22Rv1 (cell line): Measurements from ENCODE around the gene NFYC.

Experiments
- CTCF ChIP-seq: fragments of 450-650 bp; IDR thresholded peaks from 2 replicates; pipeline ENCODE4 v1.5.1; 2017; ENCODE audit warnings: mild to moderate bottlenecking
- ZFX ChIP-seq: fragments of 450-650 bp; IDR thresholded peaks from 2 replicates; pipeline ENCODE4 v1.6.1; 2017; ENCODE audit warnings: antibody characterized with exemption, borderline replicate concordance

GRCh38 chr1:40706626-40707025, 15.1 kb downstream of the NFYC start:
- TF ChIP-seq CTCF (no peak), ZFX (no peak)
